Measurements from ENCODE around the gene BSG. TPM values are rescaled to one million over a fixed set of nuclear protein-coding genes. Genes with fewer than 3 reads are reported as not detected.

BSG gene
- total RNA-seq, 2 donors from 2014 or later, result 176 to 264 TPM

DNA sequence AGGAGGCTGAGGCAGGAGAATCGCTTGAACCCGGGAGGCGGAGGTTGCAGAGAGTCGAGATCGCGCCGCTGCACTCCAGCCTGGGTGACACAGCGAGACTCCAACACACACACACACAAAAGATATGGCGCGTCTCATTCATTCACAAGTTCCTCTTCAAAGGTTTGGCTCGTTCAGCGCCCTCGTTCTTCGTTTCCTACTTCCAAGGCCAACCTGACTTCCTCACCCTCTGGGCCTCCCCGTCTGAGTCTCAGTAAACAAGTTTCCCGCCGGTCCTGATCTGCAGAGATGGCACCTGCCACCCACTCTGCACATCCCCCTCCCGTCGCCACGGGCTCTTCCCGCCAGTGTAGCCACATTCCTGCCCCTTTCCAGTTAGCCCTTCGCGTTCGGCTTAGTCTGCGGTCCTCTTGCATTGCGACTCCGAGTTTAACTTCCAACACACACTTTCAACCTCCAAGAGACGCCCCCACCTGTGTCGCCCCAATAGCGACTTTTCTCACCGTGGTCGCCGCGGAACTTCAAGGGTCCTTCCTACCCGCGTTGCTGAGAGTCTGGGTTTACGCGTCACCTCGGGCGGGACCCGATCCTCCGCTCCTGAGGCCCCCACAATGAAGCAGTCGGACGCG lies 1.3 kb upstream of the BSG start:
- DNase-seq, result peak; percentile 38 to 59 (median 44)
- no peak for ATAC-seq
- Histone ChIP-seq H3K27ac (peak overlapping the region in 3 of 4 donors; percentile 71 to 94 (median 83)), H3K36me3 (replicated peaks in 1 of 2; ENCODE audit: insufficient read depth in 1 of 2, low read depth in 2 of 2) (no peaks in the 10 kb centered on the region), H3K4me1 (peaks cover 37% of the 10 kb centered on the region), H3K9me3 (no peaks in the 10 kb centered on the region), H3K27me3 (no peaks in the 10 kb centered on the region), H3K4me3 (peak overlapping the region in 1 of 2 donors; percentile 27)
- TF ChIP-seq POLR2A (IDR thresholded peaks at IDR 0.05), result peak in 1 of 3 donors; percentile 27
- TF ChIP-seq, protein P1, sequence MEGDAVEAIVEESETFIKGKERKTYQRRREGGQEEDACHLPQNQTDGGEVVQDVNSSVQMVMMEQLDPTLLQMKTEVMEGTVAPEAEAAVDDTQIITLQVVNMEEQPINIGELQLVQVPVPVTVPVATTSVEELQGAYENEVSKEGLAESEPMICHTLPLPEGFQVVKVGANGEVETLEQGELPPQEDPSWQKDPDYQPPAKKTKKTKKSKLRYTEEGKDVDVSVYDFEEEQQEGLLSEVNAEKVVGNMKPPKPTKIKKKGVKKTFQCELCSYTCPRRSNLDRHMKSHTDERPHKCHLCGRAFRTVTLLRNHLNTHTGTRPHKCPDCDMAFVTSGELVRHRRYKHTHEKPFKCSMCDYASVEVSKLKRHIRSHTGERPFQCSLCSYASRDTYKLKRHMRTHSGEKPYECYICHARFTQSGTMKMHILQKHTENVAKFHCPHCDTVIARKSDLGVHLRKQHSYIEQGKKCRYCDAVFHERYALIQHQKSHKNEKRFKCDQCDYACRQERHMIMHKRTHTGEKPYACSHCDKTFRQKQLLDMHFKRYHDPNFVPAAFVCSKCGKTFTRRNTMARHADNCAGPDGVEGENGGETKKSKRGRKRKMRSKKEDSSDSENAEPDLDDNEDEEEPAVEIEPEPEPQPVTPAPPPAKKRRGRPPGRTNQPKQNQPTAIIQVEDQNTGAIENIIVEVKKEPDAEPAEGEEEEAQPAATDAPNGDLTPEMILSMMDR (IDR thresholded peaks at IDR 0.05), result no peak
- intact Hi-C loops (cut with DNase I), result no loop called here
- WGBS, 2 donors, result 3 to 4% methylated on average over 27 to 45 of the region's 45 CpGs

DNA sequence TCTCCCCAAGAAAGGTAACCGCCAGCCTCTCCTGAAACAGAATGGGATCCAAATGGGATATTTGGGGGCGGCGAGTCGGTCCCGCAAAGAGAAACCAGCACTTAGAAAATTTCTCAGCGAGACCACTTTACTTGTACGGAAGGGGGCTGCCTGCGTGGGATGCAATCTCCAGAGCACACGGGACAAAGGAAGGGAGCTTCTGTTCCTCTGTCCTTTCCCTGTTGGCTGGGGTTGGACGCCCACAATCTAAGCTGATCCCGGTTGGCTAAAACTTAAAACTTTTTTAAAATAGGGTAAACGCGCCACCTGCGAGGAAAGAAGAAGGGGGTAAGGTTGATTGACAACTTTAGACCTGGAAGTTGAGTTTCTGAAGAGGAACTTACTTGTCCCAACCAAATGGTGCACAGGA lies 826 bp upstream of the BSG start:
- Histone ChIP-seq H3K27ac (peak overlapping the region; percentile 4 to 94 (median 77)), H3K4me3 (peak overlapping the region in 1 of 2 donors; percentile 27), H3K4me1 (peaks cover 42% of the 10 kb centered on the region), H3K36me3 (replicated peaks in 1 of 2; ENCODE audit: insufficient read depth in 1 of 2, low read depth in 2 of 2) (no peaks in the 10 kb centered on the region), H3K9me3 (no peaks in the 10 kb centered on the region), H3K27me3 (no peaks in the 10 kb centered on the region)
- 0 to 3% methylated on average over 10 to 14 of the region's 14 CpGs for WGBS, 2 donors
- peak in 1 of 4 donors; percentile 25 for DNase-seq
- no peak for ATAC-seq
- intact Hi-C loops (cut with DNase I), result no loop called here
- no peak for TF ChIP-seq POLR2A (IDR thresholded peaks at IDR 0.05)
- TF ChIP-seq, protein P1 (IDR thresholded peaks at IDR 0.05), result no peak

DNA sequence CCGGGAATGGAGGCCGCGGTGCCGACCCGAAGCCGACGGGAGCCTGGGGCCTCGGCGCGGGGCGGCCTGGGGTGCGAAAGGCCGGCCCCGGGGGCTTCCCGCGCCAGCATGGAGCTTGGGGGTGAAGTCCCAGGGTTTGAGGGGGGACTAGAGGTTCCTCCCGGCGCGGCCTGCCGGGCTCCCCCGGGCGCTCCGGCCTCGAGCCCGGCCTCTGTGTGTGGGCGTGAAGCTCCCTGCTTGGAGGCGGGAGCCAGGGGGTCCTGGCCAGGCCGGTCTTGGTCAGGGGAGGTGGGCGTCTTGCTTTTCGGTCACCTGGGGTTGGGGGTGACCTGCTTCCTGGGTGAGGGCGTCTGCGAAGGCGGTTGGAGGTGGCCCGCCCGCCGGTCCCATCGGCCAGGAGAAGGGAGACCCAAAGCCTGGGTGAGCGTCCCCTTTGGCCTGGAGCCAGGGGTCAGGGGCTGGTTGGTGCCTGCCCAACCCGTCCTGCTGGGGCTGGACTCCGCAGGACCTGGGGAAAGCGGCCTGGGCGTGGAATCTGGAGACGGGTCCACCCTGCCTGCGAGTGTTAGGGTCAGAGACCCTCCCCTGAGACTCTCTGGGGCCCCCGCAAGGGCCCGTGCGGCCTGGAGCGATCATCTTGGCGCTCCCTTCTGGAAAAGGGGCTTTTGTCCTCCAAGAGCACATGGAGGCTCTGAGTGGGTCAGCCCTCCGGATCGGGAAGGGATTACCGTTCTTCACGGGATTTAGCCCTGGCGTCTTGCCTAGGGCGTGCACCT lies 535 bp downstream of the BSG start:
- peak overlapping the region; percentile 67 to 94 (median 77) for H3K27ac ChIP-seq
- H3K36me3 ChIP-seq (replicated peaks in 1 of 2; ENCODE audit: insufficient read depth in 1 of 2, low read depth in 2 of 2), result no peaks in the 10 kb centered on the region
- no peaks in the 10 kb centered on the region for H3K9me3 ChIP-seq
- ATAC-seq, result no peak
- peaks cover 47% of the 10 kb centered on the region for H3K4me1 ChIP-seq
- H3K4me3 ChIP-seq, result peak overlapping the region; percentile 67 to 96
- peak; percentile 39 to 63 (median 55) for DNase-seq
- no peaks in the 10 kb centered on the region for H3K27me3 ChIP-seq
- WGBS, 2 donors, result 0% methylated on average over 43 of the region's 55 CpGs; no CpG with 5 or more reads in 1 of the 2 donors
- TF ChIP-seq, protein P1 (IDR thresholded peaks at IDR 0.05), result no peak
- TF ChIP-seq POLR2A (IDR thresholded peaks at IDR 0.05), result no peak
- intact Hi-C loops (cut with DNase I), result no loop called here

DNA sequence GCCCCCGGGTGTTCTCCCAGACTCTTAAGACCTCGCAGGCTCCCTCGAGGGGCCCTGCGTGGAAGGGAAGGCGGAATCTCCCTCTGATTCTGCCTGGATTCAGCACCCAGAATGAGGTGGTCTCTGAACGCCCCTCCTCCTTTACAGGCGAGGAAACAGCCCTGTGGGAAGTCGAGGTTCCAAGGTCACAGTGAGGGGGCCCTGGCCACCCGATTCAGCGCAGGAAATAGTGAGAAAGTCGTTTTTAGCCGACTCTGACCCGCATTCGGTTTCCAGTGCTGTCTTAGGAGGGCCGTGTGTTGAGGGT lies 1.1 kb downstream of the BSG start:
- Histone ChIP-seq H3K27me3 (no peaks in the 10 kb centered on the region), H3K4me3 (peak overlapping the region; percentile 67 to 96), H3K9me3 (no peaks in the 10 kb centered on the region), H3K4me1 (peaks cover 47% of the 10 kb centered on the region), H3K27ac (peak overlapping the region in 2 of 4 donors; percentile 13 to 83), H3K36me3 (replicated peaks in 1 of 2; ENCODE audit: insufficient read depth in 1 of 2, low read depth in 2 of 2) (no peaks in the 10 kb centered on the region)
- DNase-seq (no peak), ATAC-seq (no peak)
- WGBS, 2 donors, result 3 to 5% methylated on average over 10 to 12 of the region's 15 CpGs
- TF ChIP-seq POLR2A (IDR thresholded peaks at IDR 0.05), result no peak
- TF ChIP-seq, protein P1 (IDR thresholded peaks at IDR 0.05), result no peak
- intact Hi-C loops (cut with DNase I), result no loop called here
